SKM-1 treated with dmso at 0.1 percent for 144 hours (cell line): Measurements from ENCODE around the gene RTL10.

Experiments
- DNase-seq: peaks from one replicate; lab custom pipeline; 2025; ENCODE audit not compliant: unreplicated experiment; lab: John Stamatoyannopoulos, UW

Gene RTL10

DNA sequence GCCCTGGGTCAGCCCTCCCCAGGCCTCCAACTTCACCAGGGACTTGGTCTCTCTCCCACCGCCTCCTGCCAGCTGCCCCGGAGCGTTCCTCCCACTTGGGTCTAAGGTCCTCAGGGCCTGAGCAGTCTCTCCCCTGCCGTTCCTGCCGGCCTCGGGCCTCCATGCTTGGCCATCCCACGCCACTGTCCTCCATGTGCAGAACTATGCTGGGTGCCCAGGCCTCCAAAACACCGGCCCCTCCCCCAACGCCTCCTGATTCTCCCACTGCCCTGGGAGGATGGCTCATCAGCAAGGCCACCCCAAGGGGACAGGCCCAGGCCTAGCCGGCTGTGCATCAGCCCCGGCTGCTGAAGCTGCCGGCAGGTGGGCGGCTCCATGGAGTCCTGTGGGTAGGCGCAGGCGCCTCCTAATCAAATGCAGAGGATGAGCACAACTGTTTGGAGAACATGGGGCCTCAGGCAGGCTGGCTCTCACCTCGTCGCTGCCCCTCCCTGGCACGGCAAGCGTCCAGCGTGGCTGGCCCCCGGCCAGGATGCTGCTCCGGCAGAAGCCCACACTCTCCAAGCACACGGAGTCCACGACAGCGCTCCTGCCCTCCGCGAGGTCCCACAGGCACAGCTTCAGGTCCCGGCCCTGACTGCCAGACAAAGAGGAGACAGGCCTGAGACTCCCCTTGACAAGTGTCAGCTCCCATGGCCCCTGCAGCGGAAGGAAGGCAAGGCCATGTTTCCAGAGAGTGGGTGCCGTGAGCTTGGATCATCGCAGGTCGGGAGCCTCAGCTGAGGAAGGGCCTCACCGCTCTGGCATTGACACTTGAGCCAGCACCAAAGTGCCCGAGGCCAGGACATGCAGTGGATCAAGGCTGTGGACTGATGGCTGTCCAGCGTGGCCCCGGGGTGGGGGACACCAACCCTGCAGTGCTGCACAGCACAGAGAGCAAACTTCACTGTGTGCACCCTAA, 42.6 kb downstream of the RTL10 start:
- no peak for DNase-seq

DNA sequence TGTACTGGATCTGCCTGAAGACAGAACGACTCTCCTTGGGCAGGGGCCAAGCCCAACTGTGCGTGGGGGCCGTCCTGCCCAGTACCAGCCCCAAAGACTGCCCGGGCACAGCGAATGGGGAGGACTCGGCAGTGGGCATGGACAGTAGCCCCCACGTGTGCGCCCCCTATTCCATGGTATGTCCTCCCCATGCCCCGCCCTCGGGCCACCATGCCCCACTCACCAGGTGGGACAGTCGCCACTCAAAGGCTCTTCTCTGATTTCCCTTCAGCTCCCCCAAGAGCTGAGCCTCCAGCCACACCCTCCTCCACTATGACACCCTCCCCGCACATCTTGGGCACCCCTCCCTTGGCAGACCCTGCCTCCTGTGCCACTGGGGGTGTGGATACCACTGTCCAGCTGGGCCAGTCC, 43.5 kb downstream of the RTL10 start:
- no peak for DNase-seq

DNA sequence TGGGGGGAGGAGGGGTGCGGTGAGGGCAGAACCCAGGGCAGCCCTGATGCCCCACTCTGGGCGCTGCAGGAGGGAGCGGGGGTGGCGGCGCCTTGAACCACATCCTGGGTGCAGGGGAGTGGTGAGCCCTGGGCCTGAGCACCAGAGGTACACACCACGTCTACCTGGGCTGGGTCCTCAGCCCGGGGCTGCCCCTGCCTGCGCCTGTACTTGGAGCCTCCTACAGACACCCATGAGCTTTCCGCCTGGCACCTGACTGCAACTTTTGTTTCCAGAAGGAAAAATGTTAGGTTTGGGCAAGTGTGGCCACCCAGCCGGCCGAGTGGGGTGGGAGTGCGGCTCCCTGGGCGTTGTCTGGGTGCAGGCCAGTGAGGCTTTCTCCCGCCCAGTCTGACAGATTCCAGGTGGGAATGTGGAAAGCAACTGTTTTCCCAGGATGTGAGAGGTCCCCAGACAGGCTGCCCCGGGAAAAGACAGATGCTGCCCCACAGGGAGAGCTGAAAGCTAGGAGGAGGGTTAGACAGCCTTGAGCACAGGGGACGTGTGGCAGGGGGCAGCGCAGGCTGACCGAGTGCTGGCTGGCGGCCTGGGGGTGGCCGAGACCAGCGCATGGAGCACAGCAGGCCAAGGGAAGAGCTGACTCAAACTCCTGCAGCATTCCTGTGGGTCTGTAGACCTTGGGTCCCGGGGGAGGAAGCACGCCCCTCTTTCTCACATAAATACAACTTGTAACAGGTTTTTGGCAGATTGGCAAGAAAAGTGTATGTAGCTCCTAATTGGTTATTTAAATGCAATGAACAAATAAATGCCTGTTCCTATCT, 44.1 kb downstream of the RTL10 start:
- DNase-seq = no peak

DNA sequence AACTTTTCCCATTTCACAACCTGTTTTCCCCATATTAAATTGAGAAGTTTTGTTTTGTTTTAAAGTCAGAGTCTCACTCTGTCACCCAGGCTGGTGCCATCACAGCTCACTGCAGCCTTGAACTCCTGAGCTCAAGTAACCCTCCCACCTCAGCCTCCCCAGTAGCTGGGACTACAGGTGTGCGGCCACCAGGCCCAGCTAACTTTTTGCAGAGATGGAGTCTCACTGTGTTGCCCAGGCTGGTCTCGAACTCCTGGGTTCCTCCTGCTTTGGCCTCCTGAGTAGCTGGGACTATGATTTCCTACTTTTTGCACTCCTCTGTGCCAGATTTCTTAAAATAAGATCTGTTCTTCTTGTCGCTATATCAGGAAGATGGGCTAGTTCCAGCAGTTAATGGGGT, 44.9 kb downstream of the RTL10 start:
- DNase-seq = no peak

DNA sequence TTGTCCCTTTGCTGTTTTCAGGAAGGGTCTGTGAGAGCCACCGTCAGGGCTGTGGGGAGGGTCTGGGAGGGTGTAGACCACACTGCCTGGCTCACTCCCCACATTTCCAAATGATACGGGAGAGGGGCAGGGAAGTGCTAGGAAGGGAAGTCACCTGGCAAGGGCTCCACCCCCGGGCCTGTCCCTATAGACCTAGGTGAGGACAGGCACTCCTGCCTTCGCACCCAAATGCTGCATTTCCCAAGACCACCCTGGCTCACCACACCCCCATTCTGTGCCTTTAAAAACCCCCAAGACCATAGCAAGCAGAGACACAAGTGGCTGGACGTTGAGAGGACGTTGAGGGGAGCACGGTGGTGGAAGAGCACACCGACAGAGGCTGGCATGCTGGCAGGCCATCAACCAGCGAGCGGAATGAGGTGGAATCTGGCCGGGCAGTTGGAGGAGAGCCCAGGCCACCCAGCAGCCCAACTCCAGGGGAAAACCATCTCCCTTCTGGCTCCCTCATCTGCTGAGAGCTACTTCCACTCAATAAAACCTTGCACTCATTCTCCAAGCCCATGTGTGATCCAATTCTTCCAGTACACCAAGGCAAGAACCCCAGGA, 45.7 kb downstream of the RTL10 start:
- no peak for DNase-seq

DNA sequence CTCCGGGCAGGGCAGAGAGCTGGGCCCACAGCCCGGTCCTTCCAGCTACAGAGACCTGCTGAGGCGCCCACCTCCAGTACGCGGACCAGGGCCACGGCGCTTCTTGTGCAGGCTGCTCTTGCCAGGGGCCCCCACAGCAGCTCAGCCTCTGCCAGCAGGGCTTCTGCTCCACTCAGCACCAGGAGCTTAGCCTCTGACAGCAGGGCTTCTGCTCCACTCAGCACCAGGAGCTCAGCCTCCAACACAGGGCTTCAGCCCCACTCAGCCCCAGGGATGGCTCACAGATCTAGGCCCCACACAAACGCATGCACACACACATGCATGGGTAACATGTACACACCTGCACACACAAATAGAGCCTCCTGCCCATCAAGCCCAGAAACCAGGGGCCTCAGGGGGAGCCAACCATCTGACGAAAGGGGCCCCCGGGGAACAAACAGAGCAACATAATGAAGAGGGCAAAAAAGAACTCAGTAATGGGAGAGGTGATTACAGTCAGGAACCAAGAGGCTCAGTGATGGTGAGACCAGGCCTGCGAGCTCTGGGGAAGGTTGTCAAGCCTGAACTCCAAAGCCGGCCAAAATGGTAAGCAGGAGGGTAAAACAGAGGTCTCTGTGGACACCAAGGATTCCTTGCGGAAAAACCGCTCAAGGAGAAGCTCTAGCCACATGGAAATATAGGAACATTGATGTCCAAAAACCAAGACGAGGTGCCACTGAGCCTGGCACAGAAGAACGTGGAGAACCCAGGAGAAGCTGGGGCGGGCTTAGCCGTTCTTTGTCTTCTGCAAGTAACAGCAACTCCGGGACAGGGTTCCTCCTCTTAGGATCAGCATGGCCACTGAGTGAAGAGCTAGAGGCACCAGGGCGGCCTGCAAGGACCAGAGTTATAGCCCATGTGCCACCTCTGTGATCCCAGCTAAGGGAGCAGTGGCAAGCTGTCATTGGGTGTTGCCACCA, 46.5 kb downstream of the RTL10 start:
- DNase-seq = no peak

DNA sequence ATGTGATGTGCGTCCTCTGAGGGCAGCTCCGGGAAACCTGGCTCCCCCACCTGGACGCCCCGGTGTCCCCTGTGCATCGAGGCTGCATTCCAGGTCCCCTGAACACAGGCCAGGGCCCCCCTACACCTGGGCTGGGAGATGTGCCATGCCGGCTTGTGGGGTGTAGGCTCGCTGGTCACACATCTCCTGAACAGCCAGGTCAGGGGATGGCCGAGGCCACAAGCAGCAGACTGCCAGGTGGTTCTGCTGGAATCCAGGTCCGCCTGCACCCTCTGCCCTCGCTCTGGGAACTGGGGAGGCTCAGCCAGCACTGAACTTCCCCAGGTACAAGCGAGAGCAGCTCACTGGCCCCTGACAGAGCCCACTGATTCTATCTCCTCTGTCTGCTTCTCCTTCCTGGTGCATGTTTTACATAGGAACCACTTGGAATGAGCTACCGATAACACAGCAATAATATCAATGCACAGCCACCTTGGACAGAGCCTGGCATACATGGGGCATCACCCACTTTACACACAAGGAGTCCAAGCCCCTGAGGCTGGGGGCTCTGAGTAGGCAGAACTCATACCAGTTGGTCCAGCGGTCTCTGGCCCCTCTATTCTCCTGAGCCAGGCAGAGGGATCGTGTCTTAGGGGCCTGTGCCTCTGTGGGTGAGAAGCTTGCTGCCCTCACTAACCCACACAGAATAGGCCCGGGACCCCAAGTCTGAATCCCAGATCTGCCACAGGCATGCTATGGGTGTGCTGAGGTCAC, 47.3 kb downstream of the RTL10 start:
- DNase-seq = no peak

DNA sequence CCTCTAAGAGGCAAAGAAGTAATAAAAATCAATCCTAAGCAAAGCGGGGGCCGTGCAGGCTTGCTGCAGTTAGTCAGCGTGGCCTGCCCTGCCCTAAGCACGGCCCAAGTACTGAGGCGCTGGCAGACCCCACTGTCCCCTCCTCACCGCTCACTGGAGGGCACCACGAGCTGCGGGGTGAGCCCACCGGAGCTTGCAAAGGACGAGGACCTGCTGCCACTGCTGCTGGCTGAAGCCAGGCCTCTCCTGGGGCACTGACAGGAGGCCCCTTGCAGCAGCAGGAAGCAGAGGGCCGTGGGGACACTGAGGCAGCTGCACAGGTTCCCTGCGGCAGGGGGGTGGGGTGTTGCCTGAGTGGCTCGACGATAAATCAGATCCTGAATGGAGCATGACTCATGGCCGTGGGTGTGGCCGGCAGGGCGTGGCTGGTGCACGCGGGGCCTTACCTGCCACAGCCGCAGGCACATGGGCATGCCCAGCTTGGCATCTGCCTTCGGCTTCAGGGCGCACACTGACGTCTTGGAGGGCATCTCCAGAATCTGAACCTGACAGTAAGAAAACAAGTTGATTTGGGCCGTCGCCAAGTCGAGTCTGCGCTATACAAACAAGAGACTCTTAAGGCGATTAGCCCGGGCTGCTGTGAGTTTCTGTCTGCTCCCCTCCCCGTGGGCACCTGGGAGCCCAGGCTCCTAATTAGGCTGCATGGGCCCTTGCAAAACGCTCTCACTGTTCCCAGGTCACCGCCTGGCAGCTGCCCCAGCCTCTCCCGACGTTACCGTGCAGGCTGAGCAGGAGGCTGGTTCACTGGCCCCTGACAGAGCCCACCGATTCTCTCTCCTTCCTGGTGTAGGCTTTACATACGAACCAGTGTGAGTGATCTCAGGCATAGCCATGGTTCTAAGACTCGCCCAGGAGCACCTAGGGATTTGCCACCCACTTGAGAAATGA, 48.2 kb downstream of the RTL10 start:
- DNase-seq = no peak

DNA sequence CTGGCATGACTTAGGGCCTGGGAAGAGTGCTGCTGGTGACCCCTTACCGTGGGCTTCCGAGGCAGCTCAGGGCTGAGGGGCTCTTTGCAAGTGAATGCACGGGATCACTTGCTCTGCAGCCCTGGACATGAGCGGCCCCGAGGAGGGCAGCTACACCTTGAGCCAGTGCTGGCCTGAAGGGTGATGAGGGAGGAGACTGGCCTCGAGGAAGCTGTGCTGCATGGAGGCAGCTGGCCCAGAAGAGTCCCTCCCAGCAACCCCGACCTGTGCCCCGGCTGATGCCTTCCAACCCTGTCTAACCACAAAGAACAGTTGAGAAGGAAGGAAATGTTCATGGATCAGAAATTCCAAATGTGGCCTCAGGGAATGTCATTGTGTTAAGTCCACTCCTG, 48.9 kb downstream of the RTL10 start:
- DNase-seq = no peak
